GM12892 (cell line): ENCODE data around the gene NUPR2.

ENCODE experiments used
- POLR2A ChIP-seq: IDR thresholded peaks from 2 replicates; pipeline ENCODE4 v1.6.1; 2011; ENCODE audit warnings: low read depth, low read length, control low read depth
- POLR2AphosphoS5 ChIP-seq: IDR thresholded peaks from 2 replicates; pipeline ENCODE4 v1.6.1; 2011; ENCODE audit warnings: low read depth, low read length, control low read depth

GRCh38 chr7:56110611-56111010 is 5.6 kb downstream of the NUPR2 start:
- TF ChIP-seq POLR2A (no peak), POLR2AphosphoS5 (no peak)
